IPS-18c (cell line): Measurements from ENCODE around the gene PTTG1IP.
A peak's percentile ranks its signal among the peaks of the same experiment; 100 is the strongest.
"Not testable (repeated sequence)": the region's sequence is repeated elsewhere in the genome, so short reads cannot be mapped to it uniquely, and the experiment has no call there.

Source experiments
- H3K4me3 ChIP-seq: 2 replicates; pipeline ENCODE4 v1.7.0; 2013; ENCODE audit warnings: low read depth, mild to moderate bottlenecking, low read length, moderate library complexity; ENCODE audit not compliant: insufficient read depth
- H3K9me3 ChIP-seq: one replicate; pipeline ENCODE4 v1.6.1; 2013; ENCODE audit warnings: mild to moderate bottlenecking, low read length, moderate library complexity; ENCODE audit not compliant: control insufficient read depth, insufficient read depth

PTTG1IP gene

GRCh38 chr21:44873356-44874239, at the start of gene PTTG1IP:
Gene PTTG1IP (minus strand): TSS chr21:44873690. CDS start chr21:44873616, 74 bp downstream.
- H3K9me3 ChIP-seq, result peaks cover 2% of the 10 kb centered on the region
- peak within 1 kb of the TSS; percentile 90 for H3K4me3 ChIP-seq

- no peak overlapping the region for H3K4me3 ChIP-seq
- H3K9me3 ChIP-seq, result no peaks in the 10 kb centered on the region
Observed at GRCh38 chr21:44921928-44922327, 48.4 kb upstream of the PTTG1IP start.

- no peaks in the 10 kb centered on the region for H3K9me3 ChIP-seq
- no peak within 1 kb of the TSS for H3K4me3 ChIP-seq
Observed at GRCh38 chr21:44920694-44921604, 47.5 kb upstream of the PTTG1IP start, which contains the start of gene ITGB2. Gene ITGB2 (minus strand): TSS chr21:44920899. CDS start chr21:44910782, 10,117 bp downstream.

- H3K9me3 ChIP-seq, result no peaks in the 10 kb centered on the region
- no peak overlapping the region for H3K4me3 ChIP-seq
Observed at GRCh38 chr21:44919913-44920693, 46.6 kb upstream of the PTTG1IP start.

GRCh38 chr21:44919111-44919912, 45.8 kb upstream of the PTTG1IP start:
- Histone ChIP-seq H3K9me3 (no peaks in the 10 kb centered on the region), H3K4me3 (peak overlapping the region; percentile 36; the same call in 1 of the 2 replicates)

GRCh38 chr21:44918581-44919033, 45.1 kb upstream of the PTTG1IP start:
- Histone ChIP-seq H3K4me3 (peak overlapping the region; percentile 36; the same call in 1 of the 2 replicates), H3K9me3 (no peaks in the 10 kb centered on the region)

GRCh38 chr21:44918107-44918470, 44.6 kb upstream of the PTTG1IP start:
- H3K4me3 ChIP-seq, result no peak overlapping the region
- no peaks in the 10 kb centered on the region for H3K9me3 ChIP-seq

- no peak overlapping the region for H3K4me3 ChIP-seq
- no peaks in the 10 kb centered on the region for H3K9me3 ChIP-seq
Observed at GRCh38 chr21:44917446-44918106, 44.1 kb upstream of the PTTG1IP start.

- H3K4me3 ChIP-seq, result no peak overlapping the region
- no peaks in the 10 kb centered on the region for H3K9me3 ChIP-seq
Observed at GRCh38 chr21:44916965-44917364, 43.5 kb upstream of the PTTG1IP start.

- H3K9me3 ChIP-seq, result no peaks in the 10 kb centered on the region
- no peak overlapping the region for H3K4me3 ChIP-seq
Observed at GRCh38 chr21:44914176-44914874, 40.8 kb upstream of the PTTG1IP start.

GRCh38 chr21:44913425-44914175, 40.1 kb upstream of the PTTG1IP start:
- H3K9me3 ChIP-seq, result no peaks in the 10 kb centered on the region
- H3K4me3 ChIP-seq, result no peak overlapping the region

- H3K4me3 ChIP-seq, H3K9me3 ChIP-seq: not testable (repeated sequence)
Observed at GRCh38 chr21:44912506-44913412, 39.3 kb upstream of the PTTG1IP start.

- Histone ChIP-seq H3K4me3 (no peak overlapping the region), H3K9me3 (no peaks in the 10 kb centered on the region)
Observed at GRCh38 chr21:44912158-44912473, 38.6 kb upstream of the PTTG1IP start.
